Measurements from ENCODE around the gene EMC8. TPM values are rescaled to one million over a fixed set of nuclear protein-coding genes. Genes with fewer than 3 reads are reported as not detected.

Gene EMC8
- total RNA-seq, 1 experiment from 2014 or later: 62.7 TPM

- H3K27ac ChIP-seq (ENCODE audit: low read depth, low read length, poor library complexity, severe bottlenecking): no peak overlapping the region
- H3K4me1 ChIP-seq (ENCODE audit: insufficient read depth, low read length, poor library complexity, severe bottlenecking): no peaks in the 10 kb centered on the region
- TF ChIP-seq EZH2 (IDR thresholded peaks at IDR 0.05; ENCODE audit: borderline replicate concordance, low read depth, low read length, poor library complexity, severe bottlenecking): no peak
- TF ChIP-seq CTCF (conservative IDR thresholded peaks at IDR 0.05; ENCODE audit: low read depth, low read length): no peak
- CTCF ChIA-PET: no interaction called here
- BruUV-seq (replicated peaks): no TSS peak
- no peaks in the 10 kb centered on the region for H3K9me3 ChIP-seq (ENCODE audit: low read depth, low read length, poor library complexity, severe bottlenecking)
- intact Hi-C loops (cut with micrococcal nuclease; ENCODE audit: unreplicated experiment): no loop called here
- no peaks in the 10 kb centered on the region for H3K27me3 ChIP-seq (replicated peaks; ENCODE audit: insufficient read depth, low read depth, low read length, poor library complexity)
- no peak for DNase-seq (ENCODE audit: low spot score)
- POLR2A ChIA-PET (ENCODE audit: low non-redundant PET): no interaction called here
- no peak overlapping the region for H3K4me3 ChIP-seq (ENCODE audit: low read depth, low read length, poor library complexity, severe bottlenecking)
- peaks cover 34% of the 10 kb centered on the region for H3K36me3 ChIP-seq (ENCODE audit: insufficient read depth, low read length, poor library complexity, severe bottlenecking)
These were observed 15.9 kb downstream of the EMC8 start for GRCh38 chr16:85783441-85783840.

GRCh38 chr16:85782451-85782850 is 16.9 kb downstream of the EMC8 start:
- ChIA-PET POLR2A (ENCODE audit: low non-redundant PET) (no interaction called here), CTCF (no interaction called here)
- TF ChIP-seq CTCF (conservative IDR thresholded peaks at IDR 0.05; ENCODE audit: low read depth, low read length): no peak
- TF ChIP-seq EZH2 (IDR thresholded peaks at IDR 0.05; ENCODE audit: borderline replicate concordance, low read depth, low read length, poor library complexity, severe bottlenecking): no peak
- Histone ChIP-seq H3K27ac (ENCODE audit: low read depth, low read length, poor library complexity, severe bottlenecking) (no peak overlapping the region), H3K4me1 (ENCODE audit: insufficient read depth, low read length, poor library complexity, severe bottlenecking) (no peaks in the 10 kb centered on the region), H3K9me3 (ENCODE audit: low read depth, low read length, poor library complexity, severe bottlenecking) (no peaks in the 10 kb centered on the region), H3K4me3 (ENCODE audit: low read depth, low read length, poor library complexity, severe bottlenecking) (no peak overlapping the region), H3K27me3 (replicated peaks; ENCODE audit: insufficient read depth, low read depth, low read length, poor library complexity) (no peaks in the 10 kb centered on the region), H3K36me3 (ENCODE audit: insufficient read depth, low read length, poor library complexity, severe bottlenecking) (peaks cover 37% of the 10 kb centered on the region)
- DNase-seq (ENCODE audit: low spot score): no peak
- intact Hi-C loops (cut with micrococcal nuclease; ENCODE audit: unreplicated experiment): no loop called here
- BruUV-seq (replicated peaks): no TSS peak

GRCh38 chr16:85781695-85782370 is 17.5 kb downstream of the EMC8 start:
- no peak for DNase-seq (ENCODE audit: low spot score)
- intact Hi-C loops (cut with micrococcal nuclease; ENCODE audit: unreplicated experiment): no loop called here
- Histone ChIP-seq H3K4me3 (ENCODE audit: low read depth, low read length, poor library complexity, severe bottlenecking) (no peak overlapping the region), H3K9me3 (ENCODE audit: low read depth, low read length, poor library complexity, severe bottlenecking) (no peaks in the 10 kb centered on the region), H3K27me3 (replicated peaks; ENCODE audit: insufficient read depth, low read depth, low read length, poor library complexity) (no peaks in the 10 kb centered on the region), H3K4me1 (ENCODE audit: insufficient read depth, low read length, poor library complexity, severe bottlenecking) (no peaks in the 10 kb centered on the region), H3K36me3 (ENCODE audit: insufficient read depth, low read length, poor library complexity, severe bottlenecking) (peaks cover 43% of the 10 kb centered on the region), H3K27ac (ENCODE audit: low read depth, low read length, poor library complexity, severe bottlenecking) (no peak overlapping the region)
- BruUV-seq (replicated peaks): no TSS peak
- TF ChIP-seq EZH2 (IDR thresholded peaks at IDR 0.05; ENCODE audit: borderline replicate concordance, low read depth, low read length, poor library complexity, severe bottlenecking): no peak
- TF ChIP-seq CTCF (conservative IDR thresholded peaks at IDR 0.05; ENCODE audit: low read depth, low read length): no peak
- ChIA-PET CTCF (no interaction called here), POLR2A (ENCODE audit: low non-redundant PET) (no interaction called here)
